ENCODE data around the gene ELMO2.

The ELMO2 gene, protein sequence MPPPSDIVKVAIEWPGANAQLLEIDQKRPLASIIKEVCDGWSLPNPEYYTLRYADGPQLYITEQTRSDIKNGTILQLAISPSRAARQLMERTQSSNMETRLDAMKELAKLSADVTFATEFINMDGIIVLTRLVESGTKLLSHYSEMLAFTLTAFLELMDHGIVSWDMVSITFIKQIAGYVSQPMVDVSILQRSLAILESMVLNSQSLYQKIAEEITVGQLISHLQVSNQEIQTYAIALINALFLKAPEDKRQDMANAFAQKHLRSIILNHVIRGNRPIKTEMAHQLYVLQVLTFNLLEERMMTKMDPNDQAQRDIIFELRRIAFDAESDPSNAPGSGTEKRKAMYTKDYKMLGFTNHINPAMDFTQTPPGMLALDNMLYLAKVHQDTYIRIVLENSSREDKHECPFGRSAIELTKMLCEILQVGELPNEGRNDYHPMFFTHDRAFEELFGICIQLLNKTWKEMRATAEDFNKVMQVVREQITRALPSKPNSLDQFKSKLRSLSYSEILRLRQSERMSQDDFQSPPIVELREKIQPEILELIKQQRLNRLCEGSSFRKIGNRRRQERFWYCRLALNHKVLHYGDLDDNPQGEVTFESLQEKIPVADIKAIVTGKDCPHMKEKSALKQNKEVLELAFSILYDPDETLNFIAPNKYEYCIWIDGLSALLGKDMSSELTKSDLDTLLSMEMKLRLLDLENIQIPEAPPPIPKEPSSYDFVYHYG

GRCh38 chr20:46406200-46406985 lies at the start of gene ELMO2:
Gene ELMO2, minus strand, starts transcription at chr20:46406615. Its CDS starts 12,133 bp downstream, at chr20:46394482.
- in situ Hi-C loops (cut with HindIII; ENCODE audit: low sequenced_read_pairs), result no loop called here

- in situ Hi-C loops (cut with HindIII; ENCODE audit: low sequenced_read_pairs), result no loop called here
Observed at GRCh38 chr20:46455729-46456128, 49.3 kb upstream of the ELMO2 start.

DNA sequence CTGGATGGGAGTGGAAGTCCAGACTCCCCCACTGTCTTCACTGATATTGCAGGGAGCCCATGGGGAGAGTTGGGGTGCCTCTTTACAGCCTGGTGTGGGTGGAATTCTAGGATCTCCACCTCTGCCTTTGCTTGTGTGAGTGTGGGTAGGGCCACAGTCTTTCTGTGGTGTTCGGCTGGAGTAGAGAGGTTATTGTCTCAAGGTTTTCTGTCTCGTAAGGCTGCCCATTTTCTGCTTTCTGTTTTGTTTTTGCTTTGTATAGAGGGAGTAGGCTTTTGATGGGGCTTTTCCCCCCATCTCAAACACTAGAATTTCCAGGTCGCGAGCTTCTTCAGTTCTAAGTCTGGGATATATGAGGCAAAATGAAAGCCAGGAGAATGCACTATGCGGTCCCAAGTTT lies 40.4 kb upstream of the ELMO2 start:
- in situ Hi-C loops (cut with HindIII; ENCODE audit: low sequenced_read_pairs), result no loop called here

DNA sequence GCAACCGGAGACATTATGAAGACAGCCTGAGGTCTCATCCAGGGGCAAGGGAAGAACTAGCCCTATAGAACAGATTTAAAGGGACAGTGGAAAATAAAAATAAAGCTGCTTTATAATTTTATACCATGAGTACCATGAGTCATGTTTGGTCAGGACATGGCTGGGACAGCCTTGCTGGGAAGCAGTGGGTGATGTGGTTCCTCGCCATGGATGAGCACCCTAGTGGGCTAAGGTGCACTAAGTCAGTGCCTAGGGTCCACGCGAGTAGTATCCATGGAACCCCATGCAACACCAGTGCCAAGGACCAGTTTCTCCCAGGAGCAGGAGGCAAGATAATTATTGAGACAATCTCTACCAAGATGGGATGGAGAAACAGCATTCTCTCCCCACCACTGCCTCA lies 33.4 kb upstream of the ELMO2 start:
- in situ Hi-C loops (cut with HindIII; ENCODE audit: low sequenced_read_pairs), result no loop called here

GRCh38 chr20:46438156-46438750 lies 31.8 kb upstream of the ELMO2 start:
- in situ Hi-C loops (cut with HindIII; ENCODE audit: low sequenced_read_pairs), result no loop called here

DNA sequence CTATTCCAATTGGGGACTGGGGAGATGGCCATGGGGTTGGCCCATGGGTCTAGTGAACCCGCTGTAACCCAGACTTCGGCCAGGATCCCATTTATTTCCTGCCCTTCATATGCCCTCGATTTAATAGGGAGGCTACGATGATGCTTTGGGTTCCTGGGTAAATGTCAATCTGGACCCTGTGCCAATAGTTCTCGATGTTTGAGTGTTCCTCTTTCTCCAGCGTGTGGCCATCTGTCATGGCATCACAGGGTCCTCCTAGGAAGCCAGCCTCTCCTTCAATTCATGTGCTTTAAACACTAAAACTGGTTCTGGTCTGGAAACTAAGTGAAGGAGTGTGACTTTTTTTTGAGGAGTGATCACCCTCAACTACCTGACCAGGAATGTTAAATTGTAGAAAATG lies 28.7 kb upstream of the ELMO2 start:
- in situ Hi-C loops (cut with HindIII; ENCODE audit: low sequenced_read_pairs), result no loop called here

DNA sequence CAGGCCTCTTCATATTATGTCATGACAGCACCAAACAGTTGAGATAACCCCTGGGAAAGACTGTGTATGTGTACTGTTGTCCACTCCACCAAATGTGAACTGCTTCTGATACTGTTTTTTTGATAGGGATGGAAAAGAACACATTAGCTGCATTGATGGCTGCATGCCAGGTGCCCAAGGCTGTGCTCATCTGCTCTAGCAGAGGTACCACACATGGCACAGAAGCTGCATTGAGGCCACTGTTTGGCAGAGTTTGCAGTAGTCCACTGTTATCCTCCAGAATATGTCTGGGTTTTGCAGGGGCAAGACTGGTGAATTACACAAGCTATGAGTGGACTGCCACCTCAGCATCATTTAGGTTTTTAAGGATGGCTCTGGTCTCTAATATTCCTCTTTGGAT lies 28.2 kb upstream of the ELMO2 start:
- in situ Hi-C loops (cut with HindIII; ENCODE audit: low sequenced_read_pairs), result no loop called here

- in situ Hi-C loops (cut with HindIII; ENCODE audit: low sequenced_read_pairs), result no loop called here
Observed at GRCh38 chr20:46433051-46433450, 26.6 kb upstream of the ELMO2 start.

- in situ Hi-C loops (cut with HindIII; ENCODE audit: low sequenced_read_pairs), result no loop called here
Observed at GRCh38 chr20:46430921-46431712, 24.7 kb upstream of the ELMO2 start.

- in situ Hi-C loops (cut with HindIII; ENCODE audit: low sequenced_read_pairs), result no loop called here
Observed at GRCh38 chr20:46427384-46427783, 21.0 kb upstream of the ELMO2 start.

DNA sequence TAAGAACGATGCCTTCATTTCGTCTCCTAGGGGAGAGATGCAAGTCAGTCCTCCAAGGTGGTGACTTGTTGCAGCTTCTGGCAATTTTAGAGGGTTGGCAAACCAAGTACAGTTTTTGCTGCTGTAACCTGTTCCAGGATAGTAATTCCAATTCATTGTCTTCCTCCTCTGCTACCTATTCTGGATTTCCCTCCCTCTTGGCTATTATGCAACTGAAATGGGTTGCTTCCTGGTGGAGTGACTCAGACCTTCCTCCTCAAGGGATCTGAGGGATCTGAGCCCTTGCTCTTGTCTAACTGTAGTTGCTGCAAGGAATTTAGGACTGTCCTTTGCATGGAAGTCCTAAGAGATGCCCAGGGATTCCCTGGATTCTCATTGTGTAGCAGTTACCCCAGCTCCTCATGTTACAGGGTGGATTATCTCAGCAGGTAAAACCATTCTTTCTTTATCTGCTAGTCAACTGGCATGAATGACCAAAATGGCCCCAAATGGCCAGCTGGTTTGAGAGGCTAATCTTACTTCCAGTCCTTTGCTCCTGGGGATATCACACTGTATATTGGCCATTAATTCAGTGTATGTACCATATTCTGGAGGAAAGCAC lies 17.6 kb upstream of the ELMO2 start:
- in situ Hi-C loops (cut with HindIII; ENCODE audit: low sequenced_read_pairs), result no loop called here

- in situ Hi-C loops (cut with HindIII; ENCODE audit: low sequenced_read_pairs), result no loop called here
Observed at GRCh38 chr20:46423342-46423741, 16.9 kb upstream of the ELMO2 start.

GRCh38 chr20:46420878-46421277 lies 14.5 kb upstream of the ELMO2 start:
- in situ Hi-C loops (cut with HindIII; ENCODE audit: low sequenced_read_pairs), result no loop called here

- in situ Hi-C loops (cut with HindIII; ENCODE audit: low sequenced_read_pairs), result no loop called here
Observed at GRCh38 chr20:46419882-46420281, 13.5 kb upstream of the ELMO2 start.

- in situ Hi-C loops (cut with HindIII; ENCODE audit: low sequenced_read_pairs), result no loop called here
Observed at GRCh38 chr20:46416839-46417238, 10.4 kb upstream of the ELMO2 start.

DNA sequence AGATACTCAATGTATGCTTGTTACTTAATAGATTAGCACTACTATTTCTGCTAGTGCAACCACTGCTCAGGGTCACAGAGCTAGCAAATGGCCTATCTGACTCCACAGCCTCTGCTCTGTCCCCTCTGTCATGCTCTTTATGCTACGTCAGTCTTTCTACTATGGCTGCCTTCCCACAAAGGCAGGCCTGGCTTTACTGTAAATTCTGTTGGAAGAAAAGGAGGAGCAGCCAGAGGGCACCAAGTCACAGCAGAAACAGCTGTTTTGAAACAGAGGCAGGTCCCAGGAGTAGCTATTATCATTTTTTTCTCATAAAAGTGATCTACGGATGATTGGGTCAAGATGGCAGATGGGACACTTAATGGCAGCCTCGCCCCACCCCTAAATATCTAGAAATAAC lies 10.0 kb upstream of the ELMO2 start:
- in situ Hi-C loops (cut with HindIII; ENCODE audit: low sequenced_read_pairs), result no loop called here

- in situ Hi-C loops (cut with HindIII; ENCODE audit: low sequenced_read_pairs), result no loop called here
Observed at GRCh38 chr20:46415773-46416172, 9.4 kb upstream of the ELMO2 start.

GRCh38 chr20:46414608-46415007 lies 8.2 kb upstream of the ELMO2 start:
- in situ Hi-C loops (cut with HindIII; ENCODE audit: low sequenced_read_pairs), result no loop called here

DNA sequence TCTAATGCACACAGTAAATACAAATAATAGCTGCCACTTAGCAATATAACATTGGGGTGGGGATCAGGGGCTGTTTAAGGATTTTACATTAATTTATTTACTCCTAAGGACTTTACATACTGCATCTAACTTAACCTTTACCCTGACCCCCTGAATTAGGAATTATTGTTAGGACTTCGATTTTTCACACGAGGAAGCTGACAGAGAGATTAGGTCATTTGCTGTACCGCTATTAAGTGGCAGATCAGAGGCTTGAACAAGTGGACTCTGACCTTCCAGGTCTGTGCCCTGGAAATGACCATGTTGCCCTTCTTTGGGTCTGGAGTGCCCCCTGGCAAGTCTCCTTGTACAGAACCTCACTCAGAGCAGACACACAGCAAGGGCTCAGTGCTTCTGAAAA lies 5.2 kb upstream of the ELMO2 start:
- in situ Hi-C loops (cut with HindIII; ENCODE audit: low sequenced_read_pairs), result no loop called here

- in situ Hi-C loops (cut with HindIII; ENCODE audit: low sequenced_read_pairs), result no loop called here
Observed at GRCh38 chr20:46408281-46408731, 1.9 kb upstream of the ELMO2 start.
